Measurements from ENCODE around the gene DAPL1. TPM values are rescaled to one million over a fixed set of nuclear protein-coding genes. Genes with fewer than 3 reads are reported as not detected.

Gene DAPL1
- total RNA-seq, 1 donor from 2014 or later: not detected

DNA sequence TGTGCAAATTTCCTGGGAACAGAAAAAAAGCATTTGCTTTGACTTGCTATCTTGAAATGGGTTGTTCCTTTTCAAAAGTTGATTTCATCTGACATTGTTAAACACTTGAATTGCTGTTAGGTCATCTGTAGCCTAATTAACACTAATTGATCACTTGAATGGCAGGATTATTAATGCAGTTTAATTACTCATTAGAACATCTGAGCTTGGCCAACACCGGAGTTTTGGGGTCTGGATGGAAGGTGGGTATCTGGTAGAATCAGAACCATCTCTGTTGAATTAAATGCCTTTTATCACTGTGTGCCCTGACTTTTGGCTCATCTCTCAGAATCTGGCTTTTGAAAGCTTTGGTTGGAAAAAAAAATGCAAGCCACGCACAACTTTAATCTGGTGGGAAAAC lies 8.4 kb downstream of the DAPL1 start:
- no peak overlapping the region for H3K27ac Mint-ChIP-seq
- no peak for DNase-seq (ENCODE audit: extremely low spot score, unreplicated experiment)
- H3K36me3 Mint-ChIP-seq: no peaks in the 10 kb centered on the region
- TF ChIP-seq, protein P1, sequence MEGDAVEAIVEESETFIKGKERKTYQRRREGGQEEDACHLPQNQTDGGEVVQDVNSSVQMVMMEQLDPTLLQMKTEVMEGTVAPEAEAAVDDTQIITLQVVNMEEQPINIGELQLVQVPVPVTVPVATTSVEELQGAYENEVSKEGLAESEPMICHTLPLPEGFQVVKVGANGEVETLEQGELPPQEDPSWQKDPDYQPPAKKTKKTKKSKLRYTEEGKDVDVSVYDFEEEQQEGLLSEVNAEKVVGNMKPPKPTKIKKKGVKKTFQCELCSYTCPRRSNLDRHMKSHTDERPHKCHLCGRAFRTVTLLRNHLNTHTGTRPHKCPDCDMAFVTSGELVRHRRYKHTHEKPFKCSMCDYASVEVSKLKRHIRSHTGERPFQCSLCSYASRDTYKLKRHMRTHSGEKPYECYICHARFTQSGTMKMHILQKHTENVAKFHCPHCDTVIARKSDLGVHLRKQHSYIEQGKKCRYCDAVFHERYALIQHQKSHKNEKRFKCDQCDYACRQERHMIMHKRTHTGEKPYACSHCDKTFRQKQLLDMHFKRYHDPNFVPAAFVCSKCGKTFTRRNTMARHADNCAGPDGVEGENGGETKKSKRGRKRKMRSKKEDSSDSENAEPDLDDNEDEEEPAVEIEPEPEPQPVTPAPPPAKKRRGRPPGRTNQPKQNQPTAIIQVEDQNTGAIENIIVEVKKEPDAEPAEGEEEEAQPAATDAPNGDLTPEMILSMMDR (conservative IDR thresholded peaks at IDR 0.05): no peak
- H3K9me3 Mint-ChIP-seq: no peaks in the 10 kb centered on the region
- H3K4me3 Mint-ChIP-seq: no peak overlapping the region
- H3K27me3 Mint-ChIP-seq: no peaks in the 10 kb centered on the region
- H3K4me1 Mint-ChIP-seq (ENCODE audit: unreplicated experiment): peaks cover 10% of the 10 kb centered on the region

DNA sequence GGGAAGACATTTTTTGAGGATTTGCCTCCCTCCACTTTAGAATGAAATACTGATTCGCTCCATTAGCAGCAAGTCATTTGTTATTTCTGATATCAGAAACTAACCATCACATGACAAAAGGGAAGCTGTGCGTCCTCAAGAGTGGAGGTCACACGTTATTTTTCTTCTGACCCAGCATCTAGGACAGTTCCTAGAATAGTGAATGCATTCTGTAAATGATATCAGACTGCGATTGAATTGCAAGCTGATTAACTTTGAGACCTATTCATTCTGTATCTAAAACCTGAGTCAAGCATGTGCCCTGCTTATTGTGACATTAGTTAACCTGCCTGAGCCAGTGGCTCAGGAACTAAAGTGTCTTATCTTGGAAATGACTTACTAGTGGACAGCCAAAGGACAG lies 10.1 kb downstream of the DAPL1 start:
- Mint-ChIP-seq H3K4me3 (no peak overlapping the region), H3K27ac (no peak overlapping the region), H3K36me3 (no peaks in the 10 kb centered on the region), H3K9me3 (no peaks in the 10 kb centered on the region), H3K4me1 (ENCODE audit: unreplicated experiment) (peaks cover 12% of the 10 kb centered on the region), H3K27me3 (no peaks in the 10 kb centered on the region)
- TF ChIP-seq, protein P1 (conservative IDR thresholded peaks at IDR 0.05): no peak
- no peak for DNase-seq (ENCODE audit: extremely low spot score, unreplicated experiment)

DNA sequence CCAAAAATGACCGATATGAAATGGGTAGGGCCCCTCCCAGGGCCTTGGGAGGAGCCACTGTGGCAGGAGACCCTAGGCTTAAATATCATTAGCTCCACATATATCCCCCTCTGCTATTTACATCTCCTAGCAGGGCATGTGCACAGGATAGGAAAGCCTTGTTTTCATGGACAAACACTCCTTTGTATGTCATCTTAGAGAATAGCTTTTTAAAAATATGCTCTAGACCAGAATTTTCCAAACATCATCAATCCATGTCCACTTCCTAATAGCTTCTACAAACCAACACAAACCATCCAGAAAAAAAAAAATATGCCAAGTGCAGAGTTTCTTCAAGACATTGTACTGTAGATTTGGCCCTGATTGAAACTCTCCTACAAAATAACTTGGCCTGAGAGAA lies 10.8 kb downstream of the DAPL1 start:
- TF ChIP-seq, protein P1 (conservative IDR thresholded peaks at IDR 0.05): no peak
- Mint-ChIP-seq H3K9me3 (no peaks in the 10 kb centered on the region), H3K27ac (no peak overlapping the region), H3K36me3 (no peaks in the 10 kb centered on the region), H3K27me3 (no peaks in the 10 kb centered on the region), H3K4me1 (ENCODE audit: unreplicated experiment) (peaks cover 19% of the 10 kb centered on the region), H3K4me3 (no peak overlapping the region)
- no peak for DNase-seq (ENCODE audit: extremely low spot score, unreplicated experiment)

DNA sequence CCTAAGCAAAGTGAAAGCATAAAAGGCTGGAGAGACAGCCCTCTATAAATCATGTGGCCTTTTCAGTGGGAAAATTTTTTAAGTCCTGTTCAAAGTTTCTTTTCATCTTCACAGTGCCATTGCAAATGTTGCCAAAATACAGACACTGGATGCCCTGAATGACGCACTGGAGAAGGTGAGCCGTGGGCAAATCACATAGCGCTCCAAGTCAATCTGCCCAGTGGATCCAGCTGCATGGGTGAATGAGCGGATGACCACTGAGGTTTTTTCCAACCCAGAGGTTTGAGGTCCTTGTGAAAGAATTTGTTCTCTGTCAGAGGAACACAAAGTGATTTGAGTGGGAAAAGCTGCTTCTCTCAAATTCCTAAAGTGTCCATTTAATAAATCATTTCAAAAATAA lies 11.8 kb downstream of the DAPL1 start:
- no peaks in the 10 kb centered on the region for H3K36me3 Mint-ChIP-seq
- H3K4me3 Mint-ChIP-seq: no peak overlapping the region
- TF ChIP-seq, protein P1 (conservative IDR thresholded peaks at IDR 0.05): no peak
- no peak overlapping the region for H3K27ac Mint-ChIP-seq
- H3K9me3 Mint-ChIP-seq: no peaks in the 10 kb centered on the region
- H3K4me1 Mint-ChIP-seq (ENCODE audit: unreplicated experiment): peaks cover 26% of the 10 kb centered on the region
- no peak for DNase-seq (ENCODE audit: extremely low spot score, unreplicated experiment)
- no peaks in the 10 kb centered on the region for H3K27me3 Mint-ChIP-seq

DNA sequence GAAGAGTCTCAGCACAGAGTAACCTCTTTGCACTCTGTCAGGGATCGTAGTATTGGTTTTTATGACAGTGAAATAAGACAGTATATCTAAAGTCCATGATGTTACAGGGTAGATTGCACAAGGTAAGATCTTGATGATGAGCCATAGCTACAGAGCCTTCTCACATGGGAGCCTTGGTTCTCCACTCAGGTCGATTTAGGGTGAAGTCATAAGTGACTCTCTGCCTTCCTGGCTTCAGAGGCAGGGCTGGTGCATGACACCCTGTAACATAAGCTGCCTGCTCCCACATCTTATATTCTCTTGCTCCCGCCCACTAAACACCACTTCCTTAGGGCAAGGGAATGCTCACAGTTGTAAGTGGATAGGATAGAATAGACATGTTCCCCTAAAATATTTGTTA lies 13.3 kb downstream of the DAPL1 start:
- no peaks in the 10 kb centered on the region for H3K27me3 Mint-ChIP-seq
- H3K9me3 Mint-ChIP-seq: no peaks in the 10 kb centered on the region
- DNase-seq (ENCODE audit: extremely low spot score, unreplicated experiment): no peak
- H3K4me1 Mint-ChIP-seq (ENCODE audit: unreplicated experiment): peaks cover 29% of the 10 kb centered on the region
- H3K27ac Mint-ChIP-seq: no peak overlapping the region
- no peaks in the 10 kb centered on the region for H3K36me3 Mint-ChIP-seq
- H3K4me3 Mint-ChIP-seq: no peak overlapping the region
- TF ChIP-seq, protein P1 (conservative IDR thresholded peaks at IDR 0.05): no peak

DNA sequence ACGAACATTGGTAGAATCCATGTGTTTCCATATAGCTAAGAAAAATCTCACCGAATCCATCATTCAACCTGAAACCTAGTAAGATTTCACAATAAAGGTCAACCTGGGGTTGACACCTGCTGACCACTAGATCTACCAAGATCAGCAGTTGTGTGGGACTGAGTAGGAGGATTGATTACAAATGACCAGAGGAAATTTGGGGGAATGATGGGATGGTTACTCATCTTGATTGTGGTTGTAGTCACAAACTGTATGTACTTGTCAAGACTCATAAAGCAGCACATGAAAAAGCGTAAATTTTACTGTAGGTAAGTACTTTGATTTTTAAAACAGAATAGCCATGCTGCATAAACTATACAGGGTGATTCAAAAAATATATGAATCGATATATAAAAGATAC lies 14.7 kb downstream of the DAPL1 start:
- DNase-seq (ENCODE audit: extremely low spot score, unreplicated experiment): no peak
- Mint-ChIP-seq H3K9me3 (peaks cover 4% of the 10 kb centered on the region), H3K27me3 (no peaks in the 10 kb centered on the region), H3K36me3 (no peaks in the 10 kb centered on the region), H3K27ac (no peak overlapping the region), H3K4me3 (no peak overlapping the region), H3K4me1 (ENCODE audit: unreplicated experiment) (peaks cover 35% of the 10 kb centered on the region)
- TF ChIP-seq, protein P1 (conservative IDR thresholded peaks at IDR 0.05): no peak
